ENCODE results near the gene ZFPM1.

The ZFPM1 gene

DNA sequence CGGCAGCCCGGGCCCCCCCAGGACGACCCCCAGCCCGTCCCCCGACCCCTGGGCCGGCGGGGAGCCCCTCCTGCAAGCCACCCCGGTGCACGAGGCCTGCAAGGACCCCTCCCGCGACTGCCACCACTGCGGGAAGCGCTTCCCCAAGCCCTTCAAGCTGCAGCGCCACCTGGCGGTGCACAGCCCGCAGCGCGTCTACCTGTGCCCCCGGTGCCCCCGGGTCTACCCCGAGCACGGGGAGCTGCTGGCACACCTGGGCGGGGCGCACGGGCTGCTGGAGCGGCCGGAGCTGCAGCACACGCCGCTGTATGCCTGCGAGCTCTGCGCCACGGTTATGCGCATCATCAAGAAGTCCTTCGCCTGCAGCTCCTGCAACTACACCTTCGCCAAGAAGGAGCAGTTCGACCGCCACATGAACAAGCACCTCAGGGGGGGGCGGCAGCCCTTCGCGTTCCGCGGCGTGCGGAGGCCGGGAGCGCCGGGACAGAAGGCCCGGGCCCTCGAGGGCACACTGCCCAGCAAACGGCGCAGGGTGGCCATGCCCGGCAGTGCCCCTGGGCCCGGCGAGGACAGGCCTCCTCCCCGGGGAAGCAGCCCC lies 15.6 kb upstream of the ZFPM1 start:
- no peak overlapping the region for H3K27ac ChIP-seq (ENCODE audit: low read length)
- peaks cover 0 to 5% of the 10 kb centered on the region in 2 donors for H3K4me1 ChIP-seq (ENCODE audit: control insufficient read depth in 1 of 2, insufficient read depth in 2 of 2, low read length in 2 of 2)
- H3K4me3 ChIP-seq (ENCODE audit: low read depth in 1 of 2, low read length in 2 of 2): no peak overlapping the region

DNA sequence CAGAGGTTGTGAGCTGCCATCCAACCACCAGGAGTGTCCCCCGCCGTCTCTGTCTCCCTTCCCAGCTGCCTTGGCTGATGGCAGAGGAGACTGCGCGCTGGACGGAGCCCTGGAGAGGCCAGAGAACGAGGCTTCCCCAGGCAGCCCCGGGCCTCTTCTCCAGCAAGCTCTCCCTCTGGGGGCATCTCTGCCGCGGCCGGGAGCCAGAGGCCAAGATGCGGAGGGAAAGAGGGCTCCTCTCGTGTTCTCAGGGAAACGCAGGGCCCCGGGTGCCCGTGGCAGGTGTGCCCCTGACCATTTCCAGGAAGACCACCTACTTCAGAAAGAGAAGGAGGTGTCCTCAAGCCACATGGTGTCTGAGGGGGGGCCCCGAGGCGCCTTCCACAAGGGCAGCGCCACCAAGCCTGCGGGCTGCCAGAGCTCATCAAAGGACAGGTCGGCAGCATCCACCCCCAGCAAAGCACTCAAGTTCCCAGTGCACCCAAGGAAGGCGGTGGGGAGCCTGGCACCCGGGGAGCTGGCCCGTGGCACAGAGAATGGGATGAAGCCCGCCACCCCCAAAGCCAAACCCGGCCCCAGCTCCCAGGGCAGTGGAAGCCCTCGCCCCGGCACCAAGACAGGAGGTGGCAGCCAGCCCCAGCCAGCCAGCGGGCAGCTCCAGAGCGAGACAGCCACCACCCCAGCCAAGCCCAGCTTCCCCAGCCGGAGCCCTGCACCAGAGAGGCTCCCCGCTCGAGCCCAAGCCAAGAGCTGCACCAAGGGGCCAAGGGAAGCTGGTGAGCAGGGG lies 14.8 kb upstream of the ZFPM1 start:
- Histone ChIP-seq H3K27ac (ENCODE audit: low read length) (no peak overlapping the region), H3K4me1 (ENCODE audit: control insufficient read depth in 1 of 2, insufficient read depth in 2 of 2, low read length in 2 of 2) (peaks cover 0 to 13% of the 10 kb centered on the region in 2 donors), H3K36me3 (ENCODE audit: control insufficient read depth in 1 of 2, insufficient read depth in 2 of 2, low read length in 2 of 2) (no peaks in the 10 kb centered on the region), H3K27me3 (ENCODE audit: low read depth, low read length) (no peaks in the 10 kb centered on the region), H3K4me3 (ENCODE audit: low read depth in 1 of 2, low read length in 2 of 2) (no peak overlapping the region), H3K9me3 (ENCODE audit: control insufficient read depth in 1 of 2, low read length in 2 of 2) (no peaks in the 10 kb centered on the region)

More for the DNA sequence above, 15.6 kb upstream of the ZFPM1 start:
- Histone ChIP-seq H3K36me3 (ENCODE audit: control insufficient read depth in 1 of 2, insufficient read depth in 2 of 2, low read length in 2 of 2) (no peaks in the 10 kb centered on the region), H3K9me3 (ENCODE audit: control insufficient read depth in 1 of 2, low read length in 2 of 2) (no peaks in the 10 kb centered on the region), H3K27me3 (ENCODE audit: low read depth, low read length) (no peaks in the 10 kb centered on the region)

DNA sequence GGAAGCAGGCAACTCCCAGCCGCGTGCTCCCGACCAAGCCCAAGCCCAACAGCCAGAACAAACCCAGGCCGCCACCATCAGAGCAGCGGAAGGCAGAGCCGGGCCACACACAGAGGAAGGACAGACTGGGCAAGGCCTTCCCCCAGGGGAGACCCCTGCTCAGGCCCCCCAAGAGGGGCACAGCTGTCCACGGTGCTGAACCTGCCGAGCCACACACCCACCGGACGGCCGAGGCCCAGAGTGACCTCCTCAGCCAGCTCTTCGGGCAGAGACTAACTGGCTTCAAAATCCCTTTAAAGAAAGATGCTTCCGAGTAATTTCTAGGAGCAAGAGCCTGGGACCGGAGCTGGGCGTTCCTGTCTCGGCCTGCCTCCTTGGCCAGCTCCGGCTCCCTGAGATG lies 14.1 kb upstream of the ZFPM1 start:
- peaks cover 0 to 15% of the 10 kb centered on the region in 2 donors for H3K4me1 ChIP-seq (ENCODE audit: control insufficient read depth in 1 of 2, insufficient read depth in 2 of 2, low read length in 2 of 2)
- H3K27me3 ChIP-seq (ENCODE audit: low read depth, low read length): no peaks in the 10 kb centered on the region
- H3K27ac ChIP-seq (ENCODE audit: low read length): no peak overlapping the region
- H3K36me3 ChIP-seq (ENCODE audit: control insufficient read depth in 1 of 2, insufficient read depth in 2 of 2, low read length in 2 of 2): no peaks in the 10 kb centered on the region
- no peaks in the 10 kb centered on the region for H3K9me3 ChIP-seq (ENCODE audit: control insufficient read depth in 1 of 2, low read length in 2 of 2)
- H3K4me3 ChIP-seq (ENCODE audit: low read depth in 1 of 2, low read length in 2 of 2): no peak overlapping the region

DNA sequence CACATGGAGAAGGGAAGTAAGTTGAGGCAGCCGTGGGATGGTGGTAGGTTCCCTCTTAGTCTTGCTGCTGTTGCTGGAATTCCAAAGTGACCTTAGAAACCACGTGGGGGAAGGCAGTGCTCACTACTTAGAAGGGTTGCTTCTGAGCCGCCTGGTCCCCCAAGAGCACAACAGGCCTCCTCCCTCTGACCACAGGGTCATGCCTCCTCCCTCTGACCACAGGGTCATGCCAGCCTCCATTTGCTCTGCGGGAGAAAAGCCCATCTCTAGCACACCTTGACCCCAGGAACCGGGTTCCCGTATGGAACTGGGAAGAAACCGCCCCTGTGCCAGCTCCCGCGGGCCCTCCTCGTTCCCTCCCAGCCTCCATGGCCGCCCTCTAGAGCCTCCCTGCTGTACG lies 13.4 kb upstream of the ZFPM1 start:
- H3K4me3 ChIP-seq (ENCODE audit: low read depth in 1 of 2, low read length in 2 of 2): no peak overlapping the region
- no peak overlapping the region for H3K27ac ChIP-seq (ENCODE audit: low read length)
- no peaks in the 10 kb centered on the region for H3K9me3 ChIP-seq (ENCODE audit: control insufficient read depth in 1 of 2, low read length in 2 of 2)
- H3K27me3 ChIP-seq (ENCODE audit: low read depth, low read length): no peaks in the 10 kb centered on the region
- no peaks in the 10 kb centered on the region for H3K36me3 ChIP-seq (ENCODE audit: control insufficient read depth in 1 of 2, insufficient read depth in 2 of 2, low read length in 2 of 2)
- peaks cover 0 to 15% of the 10 kb centered on the region in 2 donors for H3K4me1 ChIP-seq (ENCODE audit: control insufficient read depth in 1 of 2, insufficient read depth in 2 of 2, low read length in 2 of 2)

DNA sequence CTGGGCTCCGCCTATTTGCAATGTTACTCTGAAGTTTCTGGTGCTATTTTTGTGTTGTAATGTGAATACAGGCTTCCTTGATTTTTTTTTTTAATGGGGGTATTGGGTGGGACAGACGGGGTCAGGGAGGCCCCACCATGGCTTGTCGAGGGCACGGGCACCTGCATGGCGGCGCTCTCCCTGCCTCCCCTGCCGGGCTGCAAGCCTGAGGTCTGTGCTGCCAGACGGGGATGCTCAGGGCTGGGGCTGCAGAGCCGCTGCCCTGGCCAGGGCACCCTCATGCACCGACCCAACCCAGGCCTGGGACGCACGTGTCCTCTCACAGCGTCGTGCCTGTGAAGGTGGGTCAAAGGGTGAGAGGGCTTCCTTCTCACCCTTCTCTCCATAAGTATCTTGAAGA lies 13.0 kb upstream of the ZFPM1 start:
- Histone ChIP-seq H3K36me3 (ENCODE audit: control insufficient read depth in 1 of 2, insufficient read depth in 2 of 2, low read length in 2 of 2) (no peaks in the 10 kb centered on the region), H3K27ac (ENCODE audit: low read length) (no peak overlapping the region), H3K9me3 (ENCODE audit: control insufficient read depth in 1 of 2, low read length in 2 of 2) (no peaks in the 10 kb centered on the region), H3K4me3 (ENCODE audit: low read depth in 1 of 2, low read length in 2 of 2) (no peak overlapping the region), H3K27me3 (ENCODE audit: low read depth, low read length) (no peaks in the 10 kb centered on the region), H3K4me1 (ENCODE audit: control insufficient read depth in 1 of 2, insufficient read depth in 2 of 2, low read length in 2 of 2) (peaks cover 0 to 15% of the 10 kb centered on the region in 2 donors)

DNA sequence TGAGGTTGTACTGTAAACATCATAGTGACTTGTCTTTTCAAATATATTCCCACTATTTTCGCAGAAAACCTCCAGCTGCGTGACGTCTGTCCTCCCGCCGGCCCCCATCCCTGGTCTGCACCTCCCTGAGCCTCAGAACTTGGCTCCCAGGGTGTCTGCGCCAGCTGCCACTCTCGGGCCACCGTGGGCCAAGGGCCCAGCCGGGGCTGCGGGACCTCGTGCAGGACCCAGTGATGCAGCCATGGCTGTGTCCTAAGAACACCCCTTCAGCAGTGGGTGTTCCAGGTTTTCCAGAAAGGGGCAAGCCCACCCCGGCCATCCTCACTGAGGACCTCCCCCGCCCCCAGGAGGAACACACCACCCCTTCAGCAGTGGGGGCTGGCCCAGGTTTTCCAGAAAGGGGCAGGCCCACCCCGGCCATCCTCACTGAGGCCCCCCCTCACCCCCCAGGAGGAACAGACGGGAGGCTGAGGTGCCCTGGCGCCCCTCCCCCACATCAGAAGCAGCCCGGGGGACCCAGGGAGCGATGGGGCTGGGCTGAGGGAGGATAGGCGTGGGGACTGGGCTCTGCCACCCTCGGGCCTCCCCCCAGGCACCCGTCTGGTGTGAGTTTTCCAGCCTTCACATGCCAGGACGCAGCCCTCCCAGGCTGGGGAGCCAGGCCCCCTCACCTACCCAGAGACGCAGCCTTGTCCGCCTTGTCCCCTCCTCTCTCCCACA lies 12.2 kb upstream of the ZFPM1 start:
- Histone ChIP-seq H3K9me3 (ENCODE audit: control insufficient read depth in 1 of 2, low read length in 2 of 2) (no peaks in the 10 kb centered on the region), H3K36me3 (ENCODE audit: control insufficient read depth in 1 of 2, insufficient read depth in 2 of 2, low read length in 2 of 2) (no peaks in the 10 kb centered on the region), H3K4me1 (ENCODE audit: control insufficient read depth in 1 of 2, insufficient read depth in 2 of 2, low read length in 2 of 2) (peaks cover 0 to 15% of the 10 kb centered on the region in 2 donors), H3K27ac (ENCODE audit: low read length) (no peak overlapping the region), H3K4me3 (ENCODE audit: low read depth in 1 of 2, low read length in 2 of 2) (no peak overlapping the region), H3K27me3 (ENCODE audit: low read depth, low read length) (no peaks in the 10 kb centered on the region)

DNA sequence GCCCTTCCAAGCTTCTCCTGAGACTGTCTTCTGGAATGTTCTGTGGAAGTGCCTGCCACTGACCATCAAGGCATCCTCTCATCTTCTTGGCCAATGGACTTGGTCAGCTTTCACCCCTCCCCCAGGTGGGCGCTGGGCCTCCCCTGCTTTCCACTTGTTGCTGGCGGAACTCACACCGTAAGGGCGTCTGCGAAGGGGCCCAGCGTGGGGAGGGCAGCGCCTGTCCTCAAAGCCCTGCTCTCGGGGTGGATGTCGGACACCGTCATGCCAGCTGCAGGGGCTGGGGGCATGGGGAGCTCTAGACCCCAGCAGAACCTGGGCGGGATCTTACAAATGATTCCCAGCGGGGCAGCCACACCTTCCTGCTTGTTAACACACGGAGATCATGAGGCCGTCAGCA lies 11.6 kb upstream of the ZFPM1 start:
- H3K4me1 ChIP-seq (ENCODE audit: control insufficient read depth in 1 of 2, insufficient read depth in 2 of 2, low read length in 2 of 2): peaks cover 0 to 15% of the 10 kb centered on the region in 2 donors
- H3K36me3 ChIP-seq (ENCODE audit: control insufficient read depth in 1 of 2, insufficient read depth in 2 of 2, low read length in 2 of 2): no peaks in the 10 kb centered on the region
- H3K27me3 ChIP-seq (ENCODE audit: low read depth, low read length): no peaks in the 10 kb centered on the region
- H3K9me3 ChIP-seq (ENCODE audit: control insufficient read depth in 1 of 2, low read length in 2 of 2): no peaks in the 10 kb centered on the region
- H3K27ac ChIP-seq (ENCODE audit: low read length): no peak overlapping the region
- H3K4me3 ChIP-seq (ENCODE audit: low read depth in 1 of 2, low read length in 2 of 2): no peak overlapping the region

DNA sequence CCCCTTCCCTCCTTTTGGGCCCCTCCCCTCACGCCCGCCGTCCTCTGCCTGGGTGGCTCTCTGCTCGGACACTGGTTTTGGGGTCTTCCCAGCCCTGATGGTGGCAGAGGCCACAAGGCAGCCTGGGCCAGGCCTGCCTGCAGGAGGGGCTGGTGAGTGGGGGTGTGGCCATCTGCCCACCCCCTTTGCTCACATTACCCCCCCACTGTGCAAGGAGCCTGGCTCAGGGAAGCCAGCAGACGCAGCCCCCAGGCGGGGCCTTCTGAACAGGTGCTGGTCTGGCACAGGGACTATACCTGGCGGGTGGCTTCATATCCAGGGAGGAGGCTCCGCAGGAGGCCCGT lies 10.7 kb upstream of the ZFPM1 start:
- no peaks in the 10 kb centered on the region for H3K9me3 ChIP-seq (ENCODE audit: control insufficient read depth in 1 of 2, low read length in 2 of 2)
- H3K4me1 ChIP-seq (ENCODE audit: control insufficient read depth in 1 of 2, insufficient read depth in 2 of 2, low read length in 2 of 2): peaks cover 0 to 15% of the 10 kb centered on the region in 2 donors
- no peaks in the 10 kb centered on the region for H3K27me3 ChIP-seq (ENCODE audit: low read depth, low read length)

DNA sequence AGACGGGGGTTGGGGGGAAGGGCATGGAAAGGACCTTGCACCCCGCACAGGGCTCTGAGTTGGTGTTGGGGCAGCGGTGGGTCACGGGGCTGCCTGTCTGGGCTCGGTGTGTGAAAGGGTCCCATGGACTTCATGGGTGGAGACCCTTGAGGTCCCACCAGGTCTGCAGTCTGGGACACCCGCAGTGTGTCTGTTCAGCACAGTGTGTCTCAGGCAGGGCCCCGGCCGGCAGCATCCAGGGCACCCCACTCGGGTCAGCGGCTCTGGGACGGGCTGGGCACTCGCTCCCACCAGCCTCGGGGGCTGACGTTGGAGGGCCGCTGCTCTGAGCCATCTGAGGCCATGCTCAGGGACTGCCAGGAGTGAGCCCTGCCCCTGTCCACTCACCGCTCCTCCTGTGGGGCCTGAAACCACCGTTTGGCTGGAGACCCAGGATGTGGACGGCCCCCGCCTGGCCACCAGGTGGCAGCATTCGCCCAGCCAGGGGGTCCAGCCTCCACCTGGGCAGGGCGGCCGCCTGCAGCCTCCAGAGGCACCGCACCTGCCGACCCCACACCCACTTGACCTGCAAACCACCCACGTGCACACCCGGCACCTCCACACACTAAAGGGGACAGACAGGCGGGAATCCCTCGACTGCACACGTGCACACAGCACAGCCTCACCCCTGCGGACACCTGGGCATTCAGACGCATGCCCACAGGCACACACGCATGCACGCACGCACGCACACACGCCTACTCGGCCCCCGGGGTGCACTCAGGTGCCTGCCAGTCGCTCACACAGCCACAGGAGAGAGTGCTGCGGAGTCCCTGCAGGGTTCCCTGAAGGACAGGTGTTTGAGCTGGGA lies 10.1 kb upstream of the ZFPM1 start:
- H3K4me3 ChIP-seq (ENCODE audit: low read depth in 1 of 2, low read length in 2 of 2): no peak overlapping the region

More for the DNA sequence above, 10.7 kb upstream of the ZFPM1 start:
- Histone ChIP-seq H3K27ac (ENCODE audit: low read length) (no peak overlapping the region), H3K4me3 (ENCODE audit: low read depth in 1 of 2, low read length in 2 of 2) (no peak overlapping the region), H3K36me3 (ENCODE audit: control insufficient read depth in 1 of 2, insufficient read depth in 2 of 2, low read length in 2 of 2) (no peaks in the 10 kb centered on the region)

DNA sequence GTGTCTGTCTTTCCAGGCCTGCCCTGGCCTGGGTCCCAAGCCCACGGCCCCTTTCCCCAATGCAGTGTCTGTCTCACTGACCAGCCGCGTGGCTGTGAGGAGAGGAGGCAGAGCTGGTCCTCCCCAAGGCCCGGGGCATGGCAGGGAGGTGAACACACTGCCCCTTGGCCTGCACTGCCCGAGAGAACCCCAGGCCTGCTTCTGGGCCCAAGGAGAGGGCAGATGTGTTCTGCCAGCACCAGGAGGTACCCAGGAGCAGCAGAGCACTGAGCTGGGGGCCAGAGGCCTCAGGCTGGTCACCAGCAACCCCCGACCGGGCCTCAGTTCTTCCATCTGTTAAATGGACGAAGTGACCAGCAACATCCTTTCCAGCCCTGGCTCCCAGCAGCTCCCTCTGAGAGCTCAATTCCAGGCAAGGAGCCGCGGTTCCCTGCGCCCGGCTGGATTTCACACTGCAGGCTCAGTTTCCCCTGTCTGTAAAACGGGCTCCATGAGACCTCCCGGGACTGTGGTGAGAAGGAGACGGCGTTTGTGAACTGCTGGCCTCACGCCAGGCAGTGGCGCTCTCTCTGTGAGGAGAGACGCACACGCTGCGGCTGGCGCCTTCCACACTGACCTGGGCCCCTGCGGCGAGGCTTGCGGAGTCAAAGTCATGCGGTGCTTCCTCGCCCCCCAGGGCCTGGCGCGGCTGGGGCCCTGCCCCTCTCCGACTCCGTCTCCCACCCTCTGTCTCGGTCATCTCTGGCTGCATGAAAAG lies 8.1 kb upstream of the ZFPM1 start:
- Histone ChIP-seq H3K27ac (ENCODE audit: low read length) (no peak overlapping the region), H3K27me3 (ENCODE audit: low read depth, low read length) (no peaks in the 10 kb centered on the region), H3K9me3 (ENCODE audit: control insufficient read depth in 1 of 2, low read length in 2 of 2) (no peaks in the 10 kb centered on the region), H3K4me3 (ENCODE audit: low read depth in 1 of 2, low read length in 2 of 2) (no peak overlapping the region), H3K36me3 (ENCODE audit: control insufficient read depth in 1 of 2, insufficient read depth in 2 of 2, low read length in 2 of 2) (no peaks in the 10 kb centered on the region), H3K4me1 (ENCODE audit: control insufficient read depth in 1 of 2, insufficient read depth in 2 of 2, low read length in 2 of 2) (peaks cover 0 to 11% of the 10 kb centered on the region in 2 donors)

More for the DNA sequence above, 10.1 kb upstream of the ZFPM1 start:
- Histone ChIP-seq H3K27ac (ENCODE audit: low read length) (no peak overlapping the region), H3K36me3 (ENCODE audit: control insufficient read depth in 1 of 2, insufficient read depth in 2 of 2, low read length in 2 of 2) (no peaks in the 10 kb centered on the region), H3K4me1 (ENCODE audit: control insufficient read depth in 1 of 2, insufficient read depth in 2 of 2, low read length in 2 of 2) (peaks cover 0 to 11% of the 10 kb centered on the region in 2 donors), H3K27me3 (ENCODE audit: low read depth, low read length) (no peaks in the 10 kb centered on the region), H3K9me3 (ENCODE audit: control insufficient read depth in 1 of 2, low read length in 2 of 2) (no peaks in the 10 kb centered on the region)

All from muscle layer of duodenum (tissue), 2 donors.